Measurements from ENCODE around the gene JARID2. TPM values are rescaled to one million over a fixed set of nuclear protein-coding genes. Genes with fewer than 3 reads are reported as not detected.
A peak's percentile ranks its signal among the peaks of the same experiment; 100 is the strongest.

The JARID2 gene
- total and polyA plus RNA-seq, 2 of the 8 experiments (the other 6 are each of a cell fraction or from before 2014, with no cell fraction given) = 60.1 to 239 TPM

DNA sequence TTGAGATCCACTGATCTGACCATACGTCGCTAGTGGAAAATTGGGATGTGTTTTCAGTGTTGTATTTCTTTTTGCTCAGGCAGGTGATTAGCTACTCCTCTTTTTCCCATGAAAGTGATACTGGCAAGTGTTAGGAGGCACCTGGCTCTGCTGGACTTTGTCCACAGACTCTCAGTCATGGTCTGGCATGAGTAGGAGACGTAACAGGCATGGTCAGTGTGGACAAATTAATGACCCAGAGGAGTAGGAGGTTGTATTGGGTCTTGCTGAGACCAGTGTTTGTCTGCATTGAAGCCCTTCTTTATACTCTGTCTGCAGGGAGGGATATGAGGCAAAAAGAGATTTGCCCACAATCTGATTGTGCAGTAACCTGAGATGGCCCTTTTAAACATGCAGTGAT is 238.3 kb downstream of the JARID2 start:
- peaks cover 2 to 33% (median 24%) of the 10 kb centered on the region in 4 experiments; a peak in 7 of 8 replicates for H3K36me3 ChIP-seq (ENCODE audit: control insufficient read depth in 2 of 4, insufficient read depth in 4 of 4, low read length in 3 of 4)
- H2AFZ ChIP-seq (ENCODE audit: low read length) = no peak overlapping the region
- no peak overlapping the region for H4K91ac ChIP-seq (replicated peaks; ENCODE audit: insufficient read length, low read length)
- 94% methylated on average over 3 of the region's 3 CpGs; no CpG with 5 or more reads in 1 of the 2 experiments for WGBS, 2 experiments (ENCODE audit: extremely low coverage in 1 of 2, insufficient coverage in 1 of 2, insufficient read length in 1 of 2, insufficient replicate concordance in 2 of 2, low coverage in 1 of 2, low lambda C conversion rate in 2 of 2, missing lambda C conversion rate in 1 of 2)
- H3K9me3 ChIP-seq (ENCODE audit: insufficient read depth in 2 of 2, low read depth in 1 of 2, low read length in 1 of 2) = no peaks in the 10 kb centered on the region
- H3K79me1 ChIP-seq (ENCODE audit: low read depth, low read length) = no peaks in the 10 kb centered on the region; the same call in 1 of the 2 replicates
- no peak overlapping the region for H2BK120ac ChIP-seq (replicated peaks; ENCODE audit: low read depth, low read length)
- H2BK12ac ChIP-seq (ENCODE audit: low read depth, low read length) = no peak overlapping the region
- no peaks in the 10 kb centered on the region for H3K27me3 ChIP-seq (replicated peaks in 1 of 4; ENCODE audit: control insufficient read depth in 3 of 4, extremely low read depth in 1 of 4, insufficient read depth in 3 of 4, low read length in 3 of 4)
- no peak overlapping the region for H2AK5ac ChIP-seq (ENCODE audit: low read depth, low read length)
- H3K4me2 ChIP-seq (ENCODE audit: insufficient read depth in 1 of 2, low read depth in 2 of 2, low read length in 2 of 2) = no peak overlapping the region
- ChIA-PET POLR2A (ENCODE audit: partially characterized antibody) (no interaction called here), CTCF (ENCODE audit: partially characterized antibody) (interaction anchor here (0.7 to 1.1 kb wide), 3 partner anchors 9 to 67 kb away, joined by 3 read pairs; no protein-coding TSS in a partner anchor)
- peaks cover 36 to 62% of the 10 kb centered on the region in 2 experiments for H4K20me1 ChIP-seq (replicated peaks in 1 of 2; ENCODE audit: control insufficient read depth in 1 of 2, insufficient read depth in 2 of 2, low read length in 2 of 2)
- H3K23ac ChIP-seq (ENCODE audit: insufficient read length) = no peak overlapping the region
- no peak overlapping the region for H3K14ac ChIP-seq (ENCODE audit: insufficient read length)
- H3K79me2 ChIP-seq (ENCODE audit: control insufficient read depth in 1 of 2, insufficient read depth in 2 of 2, low read length in 2 of 2) = peaks cover 0 to 95% of the 10 kb centered on the region in 2 experiments; a peak in 3 of 4 replicates
- no peak overlapping the region; the same call in 1 of the 2 replicates for H3K18ac ChIP-seq (ENCODE audit: extremely low read depth, low read length)
- H4K8ac ChIP-seq (ENCODE audit: extremely low read depth, insufficient read depth, low read length) = no peak overlapping the region
- no peak overlapping the region for H3K27ac ChIP-seq (ENCODE audit: low read depth, low read length)
- H3K4me1 ChIP-seq (replicated peaks in 1 of 4; ENCODE audit: control insufficient read depth in 3 of 4, insufficient read depth in 4 of 4, low read length in 3 of 4) = peaks cover 0 to 25% (median 7%) of the 10 kb centered on the region in 4 experiments; a peak in 4 of 7 replicates
- FAIRE-seq (no peak), DNase-seq (ENCODE audit: low read depth in 1 of 2, low spot score in 2 of 2) (no peak)
- H3K9ac ChIP-seq (replicated peaks in 1 of 4; ENCODE audit: extremely low read depth in 1 of 4, low read depth in 3 of 4, low read length in 3 of 4) = no peak overlapping the region
- no peak overlapping the region for H3K4ac ChIP-seq (replicated peaks; ENCODE audit: insufficient read length, low read depth, low read length)
- H3K23me2 ChIP-seq (ENCODE audit: low read depth, low read length) = no peaks in the 10 kb centered on the region
- no peak overlapping the region for H3K4me3 ChIP-seq (ENCODE audit: extremely low read depth in 1 of 4, insufficient read depth in 2 of 4, low read depth in 3 of 4, low read length in 4 of 4)
- H4K5ac ChIP-seq (ENCODE audit: insufficient read length, low read depth, low read length) = no peak overlapping the region
- TF ChIP-seq POLR2AphosphoS5 (IDR thresholded peaks at IDR 0.05; ENCODE audit: low read depth, low read length) (peak; percentile 16; the same call in 1 of the 2 replicates), CREB1 (IDR thresholded peaks at IDR 0.05) (no peak), USF2 (IDR thresholded peaks at IDR 0.05; ENCODE audit: low read length) (no peak), SRF (IDR thresholded peaks at IDR 0.05; ENCODE audit: low read depth, low read length) (no peak)
- H2BK20ac ChIP-seq (ENCODE audit: low read length) = no peak overlapping the region
- no peak overlapping the region for H2BK5ac ChIP-seq (ENCODE audit: low read depth, low read length)
- no peak overlapping the region for H2BK15ac ChIP-seq (ENCODE audit: low read length)
- H3K56ac ChIP-seq (replicated peaks; ENCODE audit: insufficient read length, low read depth, low read length) = no peak overlapping the region
